Spinal cord (tissue), 10 donors: ENCODE results near the gene SMPDL3B. TPM values are rescaled to one million over a fixed set of nuclear protein-coding genes. Genes with fewer than 3 reads are reported as not detected.

Source experiments
- DNase-seq, 6 donors: peaks; one replicate each; pipeline versions ENCODE4 v3.0.0 to v3.0.0-alpha.2; 2013 to 2015; ENCODE audit warnings: low spot score in 6 of 6, low read depth in 4 of 6
- H3K27ac ChIP-seq: one replicate; pipeline ENCODE4 v1.5.1; 2013; ENCODE audit warnings: low read depth, low read length, control low read depth
- H3K27me3 ChIP-seq: one replicate; pipeline ENCODE4 v1.6.1; 2013; ENCODE audit warnings: low read length; ENCODE audit not compliant: control insufficient read depth, insufficient read depth
- H3K36me3 ChIP-seq: one replicate; pipeline ENCODE4 v1.6.1; 2013; ENCODE audit warnings: low read length; ENCODE audit not compliant: control insufficient read depth, insufficient read depth
- H3K4me1 ChIP-seq: one replicate; pipeline ENCODE4 v1.6.1; 2013; ENCODE audit warnings: low read length; ENCODE audit not compliant: control insufficient read depth, insufficient read depth
- H3K4me3 ChIP-seq: one replicate; pipeline ENCODE4 v1.5.1; 2013; ENCODE audit warnings: low read depth, low read length, control low read depth
- H3K9me3 ChIP-seq: one replicate; pipeline ENCODE4 v1.6.1; 2013; ENCODE audit warnings: low read length; ENCODE audit not compliant: control insufficient read depth, insufficient read depth
- WGBS: methylation state at CpG from one replicate; pipeline ENCODE4 v1.1.5; 2013; ENCODE audit warnings: missing lambda C conversion rate; ENCODE audit not compliant: insufficient coverage; 5-methylcytosine and 5-hydroxymethylcytosine counted together
- polyA plus RNA-seq, 2 donors: library from polyadenylated mRNA; unstranded; fragments of 120-200 nt; gene quantifications; one replicate each; pipeline ENCODE4 v1.2.1, GENCODE V29; 2013; ENCODE audit not compliant: insufficient read length in 2 of 2
- total RNA-seq, 2 donors: library from RNA; depleted of rRNA in 1 of 2; stranded (reverse); fragments of 120-200 nt in 1 of 2; fragments of >200 nt in 1 of 2; gene quantifications; one replicate each; pipeline versions ENCODE4 v1.2.3 to v1.2.4, GENCODE V29; 2013 to 2014
- donor health status: healthy.

SMPDL3B gene
- total and polyA plus RNA-seq, 4 donors = 0.89 to 2.5 (median 1.2) TPM

DNA sequence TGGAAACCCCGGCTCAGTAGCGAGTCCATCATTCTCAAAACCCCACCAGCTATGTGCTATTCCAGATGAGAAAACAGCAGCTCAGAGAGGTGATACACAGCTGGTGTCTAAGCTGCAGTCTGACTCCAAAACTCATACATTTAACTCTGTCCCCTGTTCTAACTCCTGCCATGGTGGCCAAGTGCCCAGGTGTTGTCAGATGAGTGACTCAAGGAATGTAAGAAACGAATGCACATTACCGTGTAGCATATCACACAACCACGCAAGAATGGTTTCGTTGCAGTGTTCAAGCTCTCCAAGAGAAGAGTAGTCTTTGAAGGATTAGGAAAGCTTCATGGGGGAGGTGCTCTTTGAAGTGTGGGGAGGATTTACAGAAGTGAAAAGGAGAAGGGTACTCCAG lies 20.3 kb downstream of the SMPDL3B start:
- DNase-seq = no peak
- Histone ChIP-seq H3K36me3 (peaks cover 7% of the 10 kb centered on the region), H3K4me3 (no peak overlapping the region), H3K27me3 (no peaks in the 10 kb centered on the region), H3K4me1 (peaks cover 15% of the 10 kb centered on the region), H3K27ac (no peak overlapping the region), H3K9me3 (no peaks in the 10 kb centered on the region)
- 98% methylated on average over 4 of the region's 6 CpGs for WGBS

DNA sequence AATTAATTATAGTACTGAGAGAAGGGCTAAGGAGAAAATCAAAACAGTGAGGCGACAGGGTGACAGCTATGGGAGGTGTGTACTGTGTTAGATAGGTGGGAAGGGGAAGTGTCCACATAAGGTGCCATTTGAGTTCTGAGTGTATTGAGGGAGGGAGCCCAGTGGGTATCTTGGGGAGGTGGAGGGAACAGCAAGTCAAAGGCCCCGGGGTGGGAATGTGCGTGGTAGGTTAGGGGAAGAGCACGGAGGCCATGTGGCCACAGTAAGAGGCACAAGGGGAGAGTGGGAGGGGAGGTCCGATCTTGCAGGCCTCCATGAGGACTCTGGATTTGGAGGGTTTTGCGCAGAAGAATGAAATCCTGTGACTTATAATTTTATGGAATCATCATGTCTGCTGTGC lies 22.0 kb downstream of the SMPDL3B start:
- Histone ChIP-seq H3K4me1 (peaks cover 29% of the 10 kb centered on the region), H3K27ac (no peak overlapping the region), H3K27me3 (no peaks in the 10 kb centered on the region), H3K4me3 (no peak overlapping the region), H3K9me3 (no peaks in the 10 kb centered on the region), H3K36me3 (peaks cover 7% of the 10 kb centered on the region)
- 90% methylated on average over 6 of the region's 6 CpGs for WGBS
- DNase-seq = no peak

DNA sequence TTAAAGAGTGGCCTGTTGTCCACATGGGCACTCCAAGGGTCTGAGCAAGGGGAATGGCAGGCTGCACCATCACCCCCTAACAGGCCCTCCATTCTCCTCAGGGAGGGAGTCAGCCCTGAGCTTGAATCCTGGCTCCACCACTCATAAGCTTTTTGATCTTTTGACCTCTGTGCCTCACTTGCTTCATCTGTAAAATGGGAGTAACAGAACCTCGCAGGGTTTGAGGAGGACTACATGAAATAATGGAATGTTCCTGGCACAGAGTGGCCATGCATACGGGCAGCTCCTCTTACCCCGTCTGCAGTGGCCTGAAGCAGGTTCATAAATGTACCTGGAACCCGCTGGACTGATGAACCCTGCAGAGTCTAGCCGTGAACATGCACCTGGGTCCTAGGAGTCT lies 22.9 kb downstream of the SMPDL3B start:
- H3K36me3 ChIP-seq = peaks cover 7% of the 10 kb centered on the region
- H3K27ac ChIP-seq = no peak overlapping the region
- H3K9me3 ChIP-seq = no peaks in the 10 kb centered on the region
- DNase-seq = no peak
- H3K4me1 ChIP-seq = peaks cover 29% of the 10 kb centered on the region
- WGBS = 95% methylated on average over 4 of the region's 5 CpGs
- no peaks in the 10 kb centered on the region for H3K27me3 ChIP-seq
- no peak overlapping the region for H3K4me3 ChIP-seq

DNA sequence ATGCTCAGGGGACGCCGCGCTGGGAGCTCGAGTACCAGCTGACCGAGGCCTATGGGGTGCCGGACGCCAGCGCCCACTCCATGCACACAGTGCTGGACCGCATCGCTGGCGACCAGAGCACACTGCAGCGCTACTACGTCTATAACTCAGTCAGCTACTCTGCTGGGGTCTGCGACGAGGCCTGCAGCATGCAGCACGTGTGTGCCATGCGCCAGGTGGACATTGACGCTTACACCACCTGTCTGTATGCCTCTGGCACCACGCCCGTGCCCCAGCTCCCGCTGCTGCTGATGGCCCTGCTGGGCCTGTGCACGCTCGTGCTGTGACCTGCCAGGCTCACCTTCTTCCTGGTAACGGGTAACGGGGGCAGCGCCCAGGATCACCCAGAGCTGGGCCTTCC lies 23.7 kb downstream of the SMPDL3B start:
- no peak for DNase-seq
- no peak overlapping the region for H3K4me3 ChIP-seq
- 96% methylated on average over 26 of the region's 26 CpGs for WGBS
- peaks cover 11% of the 10 kb centered on the region for H3K36me3 ChIP-seq
- no peak overlapping the region for H3K27ac ChIP-seq
- H3K9me3 ChIP-seq = no peaks in the 10 kb centered on the region
- peaks cover 29% of the 10 kb centered on the region for H3K4me1 ChIP-seq
- H3K27me3 ChIP-seq = no peaks in the 10 kb centered on the region

DNA sequence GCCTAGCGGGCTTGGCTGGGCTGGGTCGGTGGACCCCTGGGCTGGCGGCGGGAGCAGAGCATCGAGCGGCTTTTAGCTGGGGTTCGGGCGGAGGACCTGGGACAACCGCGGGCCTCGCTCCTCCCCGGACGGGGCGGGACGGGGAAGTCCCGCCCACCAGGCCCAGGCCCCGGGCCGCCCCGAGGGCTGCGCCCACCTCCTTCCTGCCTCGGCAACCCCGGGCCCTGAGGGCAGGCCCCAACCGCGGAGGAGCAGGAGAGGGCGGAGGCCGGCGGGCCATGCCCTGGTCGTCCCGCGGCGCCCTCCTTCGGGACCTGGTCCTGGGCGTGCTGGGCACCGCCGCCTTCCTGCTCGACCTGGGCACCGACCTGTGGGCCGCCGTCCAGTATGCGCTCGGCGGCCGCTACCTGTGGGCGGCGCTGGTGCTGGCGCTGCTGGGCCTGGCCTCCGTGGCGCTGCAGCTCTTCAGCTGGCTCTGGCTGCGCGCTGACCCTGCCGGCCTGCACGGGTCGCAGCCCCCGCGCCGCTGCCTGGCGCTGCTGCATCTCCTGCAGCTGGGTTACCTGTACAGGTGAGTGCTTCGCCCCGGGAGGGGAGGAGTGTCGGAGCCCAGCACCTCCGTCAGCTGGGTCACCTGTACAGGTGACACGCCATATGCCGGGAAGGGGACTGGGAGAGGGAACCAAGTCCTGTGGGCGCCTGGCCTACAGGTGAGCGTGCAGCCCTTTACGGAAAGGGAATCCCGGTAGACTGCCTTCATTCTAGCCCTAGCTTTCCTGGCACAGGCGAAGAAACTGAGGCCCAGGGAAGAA lies 25.2 kb downstream of the SMPDL3B start, which contains the start of gene XKR8:
Gene XKR8, plus strand, starts transcription at position 182 of the 812 bp plus-strand sequence. Its CDS starts 97 bp downstream, at position 279.
- Histone ChIP-seq H3K4me3 (peak within 1 kb of the TSS; percentile 84), H3K27me3 (no peaks in the 10 kb centered on the region), H3K9me3 (no peaks in the 10 kb centered on the region), H3K27ac (peak within 1 kb of the TSS; percentile 93), H3K36me3 (peaks cover 22% of the 10 kb centered on the region), H3K4me1 (peaks cover 29% of the 10 kb centered on the region)
- peak in 4 of 6 donors; percentile 43 to 90 (median 70) for DNase-seq
- WGBS = 6% methylated on average over 68 of the region's 68 CpGs

DNA sequence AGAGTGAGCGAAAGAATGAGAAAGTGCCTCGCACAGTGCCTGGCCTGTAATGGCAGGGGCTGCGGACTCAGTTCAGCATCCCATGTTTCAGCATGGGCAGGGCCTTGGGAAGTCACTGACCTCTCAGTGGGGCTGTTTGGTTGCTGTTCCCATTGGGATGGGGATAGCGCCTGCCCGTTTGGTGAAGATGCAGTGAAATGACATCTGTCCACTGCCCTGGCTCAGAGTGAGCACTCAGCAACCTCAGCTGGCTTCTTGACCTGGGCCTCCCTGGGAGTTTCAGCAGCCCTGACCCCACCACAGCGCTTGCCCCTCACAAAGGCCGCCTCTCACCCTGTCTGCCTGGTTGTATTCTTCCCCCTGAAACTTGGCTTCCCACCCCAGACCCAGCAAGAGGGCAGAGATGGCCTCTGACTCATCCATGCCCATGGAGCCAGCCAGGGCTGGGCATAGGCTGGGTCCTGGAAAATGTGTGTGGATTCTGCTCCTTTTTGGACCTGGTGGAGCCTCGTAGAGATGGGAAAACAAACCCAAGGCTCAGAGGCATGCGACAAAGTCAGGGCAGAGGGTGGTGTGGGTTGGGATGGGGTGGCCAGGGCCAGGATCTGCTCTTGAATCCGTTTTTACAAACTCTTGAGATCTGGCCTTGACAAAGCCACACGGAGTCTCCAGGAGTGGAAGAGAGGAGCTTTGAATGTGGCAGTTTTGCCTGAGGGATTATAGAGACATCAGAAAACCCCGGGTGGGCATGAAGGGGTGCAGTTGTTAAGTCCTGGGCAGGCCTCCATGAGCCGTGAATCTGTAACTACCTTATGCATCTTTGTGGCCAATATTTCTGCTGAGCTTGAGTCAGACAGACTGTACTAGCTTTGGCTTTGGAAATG lies 26.2 kb downstream of the SMPDL3B start:
- no peak for DNase-seq
- peak overlapping the region; percentile 84 for H3K4me3 ChIP-seq
- peaks cover 29% of the 10 kb centered on the region for H3K4me1 ChIP-seq
- WGBS = 75% methylated on average over 13 of the region's 13 CpGs
- peaks cover 32% of the 10 kb centered on the region for H3K36me3 ChIP-seq
- no peaks in the 10 kb centered on the region for H3K9me3 ChIP-seq
- H3K27me3 ChIP-seq = no peaks in the 10 kb centered on the region
- peak overlapping the region; percentile 11 for H3K27ac ChIP-seq

DNA sequence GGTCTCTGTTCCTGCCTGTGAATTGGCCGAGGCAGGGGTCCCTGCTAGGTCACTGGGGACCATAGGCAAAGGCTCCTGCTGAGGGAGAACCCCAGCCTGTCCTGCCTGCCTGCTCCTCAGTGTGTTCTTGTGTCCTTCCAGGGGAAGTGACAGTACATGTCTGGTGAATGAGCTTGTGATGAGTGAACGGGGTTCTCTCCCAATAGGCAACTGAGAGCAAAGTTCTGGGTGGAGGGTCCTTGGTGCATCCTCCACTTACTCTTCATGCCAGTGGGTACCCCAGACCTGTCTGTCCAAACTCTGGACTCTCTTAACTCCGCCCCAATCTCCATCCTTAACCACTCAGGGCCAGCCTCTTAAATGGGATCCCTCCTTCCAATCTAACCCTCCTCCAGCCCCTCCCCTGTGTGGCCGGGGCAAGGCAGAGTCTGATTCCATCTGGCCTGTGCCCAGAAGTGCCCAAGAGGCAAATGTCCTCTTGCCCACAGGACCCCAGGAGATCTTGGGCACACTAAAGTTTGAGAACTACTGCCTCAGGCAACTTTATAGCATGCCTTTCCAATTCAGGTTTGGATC lies 26.9 kb downstream of the SMPDL3B start:
- peaks cover 29% of the 10 kb centered on the region for H3K4me1 ChIP-seq
- H3K27ac ChIP-seq = no peak overlapping the region
- H3K4me3 ChIP-seq = no peak overlapping the region
- H3K36me3 ChIP-seq = peaks cover 39% of the 10 kb centered on the region
- no peak for DNase-seq
- WGBS = 69% methylated on average over 3 of the region's 4 CpGs
- H3K9me3 ChIP-seq = no peaks in the 10 kb centered on the region
- H3K27me3 ChIP-seq = no peaks in the 10 kb centered on the region

DNA sequence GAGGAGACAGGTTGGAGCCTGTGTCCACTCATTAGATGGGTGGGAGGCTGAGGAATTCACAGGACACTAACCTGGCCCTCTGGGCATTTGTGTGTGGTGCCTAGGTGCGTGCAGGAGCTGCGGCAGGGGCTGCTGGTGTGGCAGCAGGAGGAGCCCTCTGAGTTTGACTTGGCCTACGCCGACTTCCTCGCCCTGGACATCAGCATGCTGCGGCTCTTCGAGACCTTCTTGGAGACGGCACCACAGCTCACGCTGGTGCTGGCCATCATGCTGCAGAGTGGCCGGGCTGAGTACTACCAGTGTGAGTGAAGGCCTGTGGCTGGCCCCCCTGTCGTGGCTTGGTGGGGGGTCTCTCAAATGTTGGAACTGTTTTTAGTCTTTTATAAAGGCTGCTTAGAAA lies 28.6 kb downstream of the SMPDL3B start:
- no peak overlapping the region for H3K27ac ChIP-seq
- H3K27me3 ChIP-seq = no peaks in the 10 kb centered on the region
- H3K9me3 ChIP-seq = no peaks in the 10 kb centered on the region
- 90% methylated on average over 11 of the region's 11 CpGs for WGBS
- H3K4me3 ChIP-seq = no peak overlapping the region
- peaks cover 38% of the 10 kb centered on the region for H3K4me1 ChIP-seq
- no peak for DNase-seq
- peaks cover 52% of the 10 kb centered on the region for H3K36me3 ChIP-seq

DNA sequence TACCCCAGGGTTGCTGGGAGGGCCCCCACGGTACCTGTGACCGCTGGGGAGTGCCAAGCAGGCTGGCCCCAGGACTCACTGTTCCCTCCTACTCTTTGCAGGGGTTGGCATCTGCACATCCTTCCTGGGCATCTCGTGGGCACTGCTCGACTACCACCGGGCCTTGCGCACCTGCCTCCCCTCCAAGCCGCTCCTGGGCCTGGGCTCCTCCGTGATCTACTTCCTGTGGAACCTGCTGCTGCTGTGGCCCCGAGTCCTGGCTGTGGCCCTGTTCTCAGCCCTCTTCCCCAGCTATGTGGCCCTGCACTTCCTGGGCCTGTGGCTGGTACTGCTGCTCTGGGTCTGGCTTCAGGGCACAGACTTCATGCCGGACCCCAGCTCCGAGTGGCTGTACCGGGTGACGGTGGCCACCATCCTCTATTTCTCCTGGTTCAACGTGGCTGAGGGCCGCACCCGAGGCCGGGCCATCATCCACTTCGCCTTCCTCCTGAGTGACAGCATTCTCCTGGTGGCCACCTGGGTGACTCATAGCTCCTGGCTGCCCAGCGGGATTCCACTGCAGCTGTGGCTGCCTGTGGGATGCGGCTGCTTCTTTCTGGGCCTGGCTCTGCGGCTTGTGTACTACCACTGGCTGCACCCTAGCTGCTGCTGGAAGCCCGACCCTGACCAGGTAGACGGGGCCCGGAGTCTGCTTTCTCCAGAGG lies 31.8 kb downstream of the SMPDL3B start:
- no peak for DNase-seq
- no peak overlapping the region for H3K27ac ChIP-seq
- H3K36me3 ChIP-seq = peaks cover 47% of the 10 kb centered on the region
- no peaks in the 10 kb centered on the region for H3K27me3 ChIP-seq
- H3K4me1 ChIP-seq = peaks cover 18% of the 10 kb centered on the region
- 95% methylated on average over 24 of the region's 24 CpGs for WGBS
- no peak overlapping the region for H3K4me3 ChIP-seq
- no peaks in the 10 kb centered on the region for H3K9me3 ChIP-seq
